NCI-H1694 (cell line): ENCODE results near the gene PSMD4.
"Not testable (repeated sequence)": the region's sequence is repeated elsewhere in the genome, so short reads cannot be mapped to it uniquely, and the experiment has no call there.

ENCODE experiments used
- DNase-seq: peaks from one replicate; lab custom pipeline; 2025; lab: John Stamatoyannopoulos, UW

Gene PSMD4

DNA sequence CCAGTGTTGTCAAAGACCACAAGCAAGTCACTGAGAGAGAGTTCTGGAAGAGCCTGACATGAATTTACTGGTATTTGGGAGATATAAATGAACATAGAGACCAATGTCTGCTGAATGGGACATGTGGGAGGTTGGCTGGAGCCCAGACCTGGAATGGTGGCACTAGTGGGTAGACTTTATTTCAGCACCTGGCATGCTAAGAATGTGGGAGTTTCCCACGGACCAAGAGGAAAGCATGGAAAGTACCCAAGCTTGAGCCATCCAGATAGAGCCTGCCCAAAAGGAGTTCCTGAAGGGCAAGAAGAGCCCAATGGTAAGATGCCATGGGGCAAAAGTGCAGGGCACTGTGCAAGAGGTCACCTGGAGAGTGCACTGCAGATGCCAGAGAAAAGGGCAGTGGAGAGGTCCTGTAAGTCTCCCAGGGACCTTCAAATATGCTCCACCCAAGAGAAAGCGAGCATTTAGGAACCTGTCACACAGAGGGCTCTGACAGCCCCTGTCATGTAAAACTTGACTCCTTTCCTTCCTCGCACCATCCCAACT is 19.5 kb downstream of the PSMD4 start:
- DNase-seq = no peak

DNA sequence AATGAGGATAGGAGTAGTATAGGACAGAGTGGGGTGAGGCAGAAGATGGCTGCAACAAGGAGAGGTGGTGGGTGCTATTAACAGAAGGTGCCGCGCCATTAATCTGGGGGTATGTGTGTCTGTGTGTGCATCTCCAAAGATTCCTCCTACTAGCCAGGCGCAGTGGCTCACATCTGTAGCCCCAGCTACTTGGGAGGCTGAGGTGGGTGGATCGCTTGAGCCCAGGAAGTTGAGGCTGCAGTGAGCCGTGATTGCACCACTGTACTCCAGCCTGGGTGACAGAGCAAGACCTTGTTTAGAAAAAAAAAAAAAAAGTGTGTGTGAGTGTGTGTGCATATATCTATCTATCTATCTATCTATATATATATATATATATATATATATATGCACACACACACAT is 20.8 kb downstream of the PSMD4 start:
- not testable (repeated sequence) for DNase-seq

DNA sequence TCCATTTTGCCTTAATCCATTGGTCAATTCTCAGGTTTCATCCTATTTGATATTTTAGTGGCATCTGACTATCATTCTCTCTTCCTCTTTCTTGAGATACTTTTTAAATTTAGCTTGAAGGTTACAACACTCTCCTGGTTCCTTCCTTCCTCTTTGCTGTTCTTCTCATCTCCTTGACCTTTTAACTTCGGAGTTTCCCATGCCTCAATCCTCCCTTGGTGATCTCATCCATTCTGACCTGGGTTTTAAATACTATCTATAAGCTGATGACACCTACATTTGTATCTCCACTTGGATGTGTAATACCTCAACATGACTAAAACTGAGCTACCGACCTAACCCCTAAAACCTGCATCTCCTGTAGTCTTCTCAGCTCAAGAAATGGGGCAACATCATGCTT is 22.7 kb downstream of the PSMD4 start:
- DNase-seq = no peak

DNA sequence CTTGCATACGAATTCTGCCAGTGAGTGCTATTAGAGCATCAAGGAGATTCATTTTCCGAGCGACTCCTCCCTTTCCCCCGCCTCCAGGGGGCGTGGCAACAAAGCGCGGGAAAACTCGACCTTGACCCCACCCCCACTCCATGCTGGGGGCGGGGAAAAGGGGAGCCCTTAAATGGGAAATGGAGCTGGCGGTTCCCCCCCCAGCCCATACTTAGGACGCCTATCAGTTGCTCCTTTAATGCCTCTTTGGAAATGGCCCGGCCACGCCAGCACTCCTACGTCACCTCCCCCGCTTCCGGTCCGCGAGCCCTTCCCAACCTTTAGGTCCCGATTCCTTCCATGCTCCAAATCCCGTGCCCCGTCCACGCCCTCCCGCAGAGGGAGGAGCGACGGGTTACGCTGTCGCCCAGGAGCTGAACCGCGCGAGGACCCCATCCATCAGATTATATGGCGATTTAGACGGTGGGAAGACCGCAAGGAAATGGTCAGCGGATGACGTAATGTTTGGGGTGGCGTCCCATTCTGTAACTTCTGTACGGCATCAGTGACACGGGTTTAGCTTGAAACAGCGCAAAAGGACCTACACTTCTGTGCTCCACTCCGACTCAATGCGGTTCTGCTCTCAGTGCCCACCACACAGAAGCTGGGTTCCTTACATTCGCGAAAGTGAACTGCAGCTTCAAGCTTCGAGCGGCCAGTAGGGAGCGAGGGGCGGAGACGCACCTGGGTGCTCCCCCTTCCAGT is 26.9 kb downstream of the PSMD4 start:
- DNase-seq = peak; percentile 99

DNA sequence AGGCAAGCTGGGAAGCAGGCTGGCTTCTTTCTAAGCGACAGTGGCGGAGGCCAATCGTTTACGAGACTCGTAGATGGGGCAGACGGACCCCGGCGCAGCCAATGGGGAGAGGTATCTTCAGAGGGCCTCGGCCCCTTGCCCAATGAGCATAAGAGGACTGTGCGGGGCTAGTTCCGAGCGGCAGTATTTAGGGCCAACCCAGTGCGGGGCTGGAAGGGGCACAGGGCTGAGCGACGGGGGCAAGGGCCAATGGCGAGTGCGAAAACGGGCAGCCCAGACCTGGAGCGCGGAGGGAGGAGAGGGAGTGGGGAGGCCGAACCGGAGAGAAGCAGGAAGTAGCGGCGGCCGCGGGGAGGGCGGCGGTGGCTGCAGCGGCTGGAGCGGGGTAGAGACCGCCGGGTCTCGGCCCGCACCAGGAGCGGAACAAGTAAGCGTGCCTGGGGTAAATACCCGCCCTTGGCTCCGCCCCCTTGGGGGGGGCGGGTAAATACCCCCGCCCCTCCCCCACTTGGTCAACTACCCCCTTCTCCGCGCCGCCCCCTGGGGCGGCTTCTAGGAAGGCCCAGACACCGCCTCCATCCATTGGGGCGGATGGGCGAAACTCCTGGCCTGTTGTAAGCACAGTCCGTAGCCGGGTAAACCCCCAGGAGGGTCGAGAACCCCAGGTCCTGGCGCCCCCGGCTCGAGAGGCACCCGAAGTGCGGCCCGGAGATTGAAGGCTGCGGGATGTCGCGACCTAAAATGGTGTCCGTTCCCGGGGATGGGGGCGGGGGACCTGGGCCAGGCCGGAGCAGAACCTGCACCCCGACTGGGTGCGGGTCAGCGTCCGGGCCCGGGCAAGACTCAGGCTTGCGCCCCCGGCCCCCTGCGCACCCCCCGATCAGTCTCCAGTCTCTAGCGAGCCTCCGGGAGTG is 27.7 kb downstream of the PSMD4 start, which contains the start of gene ZNF687:
Gene ZNF687, plus strand, starts transcription at position 331 of the 914 bp plus-strand sequence. CDS start 3,993 bp downstream, outside the sequence.
- peak; percentile 100 for DNase-seq

GRCh38 chr1:151282883-151283725 is 28.6 kb downstream of the PSMD4 start:
- DNase-seq = peak; percentile 15

DNA sequence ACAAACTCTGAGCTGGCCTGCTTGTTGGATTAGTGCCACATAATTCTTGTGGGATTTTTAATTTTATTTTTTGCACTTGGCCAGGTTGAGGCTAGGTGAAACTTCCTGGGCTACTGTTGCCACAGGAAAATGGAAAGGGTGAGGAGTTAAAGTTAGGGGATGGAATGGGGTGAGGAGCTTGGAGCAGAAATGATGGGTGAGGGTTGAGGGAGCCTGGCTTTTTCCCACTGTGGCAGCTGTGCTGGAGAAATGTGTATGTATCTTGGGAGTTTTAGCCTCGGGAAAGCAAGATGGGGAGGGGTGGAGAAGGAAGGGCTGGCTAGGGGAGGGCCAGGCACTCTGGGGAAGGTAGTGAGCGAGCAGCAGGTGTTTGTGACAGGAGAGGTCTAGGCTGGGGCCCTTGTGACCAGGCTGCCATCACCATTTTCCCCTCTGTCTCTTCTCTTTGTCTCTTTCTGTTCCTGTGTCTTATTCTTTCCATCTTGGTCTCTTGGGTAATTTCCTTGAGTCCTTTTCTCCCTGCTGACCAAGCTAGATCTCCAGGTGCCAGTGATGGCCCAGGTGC is 29.6 kb downstream of the PSMD4 start:
- DNase-seq = no peak

DNA sequence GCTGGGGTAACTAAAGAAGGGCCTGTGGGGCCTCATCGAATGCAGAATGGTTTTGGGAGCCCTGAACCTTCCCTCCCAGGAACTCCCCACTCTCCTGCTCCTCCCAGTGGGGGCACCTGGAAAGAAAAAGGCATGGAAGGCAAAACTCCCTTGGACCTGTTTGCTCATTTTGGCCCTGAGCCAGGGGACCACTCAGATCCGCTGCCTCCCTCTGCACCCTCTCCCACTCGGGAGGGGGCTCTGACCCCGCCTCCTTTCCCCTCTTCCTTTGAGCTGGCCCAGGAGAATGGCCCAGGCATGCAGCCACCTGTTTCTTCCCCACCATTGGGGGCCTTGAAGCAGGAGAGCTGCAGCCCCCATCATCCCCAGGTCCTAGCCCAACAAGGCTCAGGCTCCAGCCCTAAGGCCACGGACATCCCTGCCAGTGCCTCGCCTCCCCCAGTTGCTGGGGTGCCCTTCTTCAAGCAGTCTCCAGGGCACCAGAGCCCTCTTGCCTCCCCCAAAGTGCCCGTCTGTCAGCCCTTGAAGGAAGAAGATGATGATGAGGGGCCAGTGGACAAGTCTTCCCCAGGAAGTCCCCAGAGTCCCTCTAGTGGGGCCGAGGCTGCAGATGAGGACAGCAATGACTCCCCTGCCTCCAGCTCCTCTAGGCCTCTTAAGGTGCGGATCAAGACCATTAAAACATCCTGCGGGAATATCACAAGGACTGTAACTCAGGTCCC is 32.2 kb downstream of the PSMD4 start:
- no peak for DNase-seq

DNA sequence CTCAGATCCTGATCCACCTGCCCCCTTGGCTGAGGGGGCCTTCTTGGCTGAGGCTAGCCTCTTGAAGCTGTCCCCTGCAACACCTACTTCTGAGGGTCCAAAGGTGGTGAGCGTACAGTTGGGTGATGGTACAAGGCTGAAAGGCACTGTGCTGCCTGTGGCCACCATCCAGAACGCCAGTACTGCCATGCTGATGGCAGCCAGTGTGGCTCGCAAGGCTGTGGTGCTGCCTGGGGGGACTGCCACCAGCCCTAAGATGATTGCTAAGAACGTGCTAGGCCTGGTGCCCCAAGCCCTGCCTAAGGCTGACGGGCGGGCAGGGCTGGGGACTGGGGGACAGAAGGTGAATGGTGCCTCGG is 32.8 kb downstream of the PSMD4 start:
- DNase-seq = no peak

GRCh38 chr1:151287767-151288500 is 33.4 kb downstream of the PSMD4 start:
- no peak for DNase-seq

DNA sequence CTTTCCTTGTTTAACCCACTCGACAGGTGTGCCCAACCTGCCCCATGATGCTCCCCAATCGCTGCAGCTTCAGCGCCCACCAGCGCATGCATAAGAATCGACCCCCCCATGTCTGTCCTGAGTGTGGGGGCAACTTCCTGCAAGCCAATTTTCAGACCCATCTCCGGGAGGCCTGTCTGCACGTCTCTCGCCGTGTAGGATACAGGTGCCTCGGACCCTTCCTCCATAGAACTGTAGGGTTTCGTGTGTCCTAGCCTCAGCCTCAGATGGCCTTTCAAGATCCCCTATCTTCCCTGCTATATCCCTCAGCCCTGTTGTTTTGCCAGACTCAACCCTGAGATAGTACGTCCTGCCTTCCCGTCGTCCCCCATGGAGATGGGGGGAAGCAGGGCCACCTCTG is 34.0 kb downstream of the PSMD4 start:
- no peak for DNase-seq

GRCh38 chr1:151289080-151289935 is 34.8 kb downstream of the PSMD4 start:
- DNase-seq = no peak

GRCh38 chr1:151289991-151290708 is 35.6 kb downstream of the PSMD4 start:
- no peak for DNase-seq

DNA sequence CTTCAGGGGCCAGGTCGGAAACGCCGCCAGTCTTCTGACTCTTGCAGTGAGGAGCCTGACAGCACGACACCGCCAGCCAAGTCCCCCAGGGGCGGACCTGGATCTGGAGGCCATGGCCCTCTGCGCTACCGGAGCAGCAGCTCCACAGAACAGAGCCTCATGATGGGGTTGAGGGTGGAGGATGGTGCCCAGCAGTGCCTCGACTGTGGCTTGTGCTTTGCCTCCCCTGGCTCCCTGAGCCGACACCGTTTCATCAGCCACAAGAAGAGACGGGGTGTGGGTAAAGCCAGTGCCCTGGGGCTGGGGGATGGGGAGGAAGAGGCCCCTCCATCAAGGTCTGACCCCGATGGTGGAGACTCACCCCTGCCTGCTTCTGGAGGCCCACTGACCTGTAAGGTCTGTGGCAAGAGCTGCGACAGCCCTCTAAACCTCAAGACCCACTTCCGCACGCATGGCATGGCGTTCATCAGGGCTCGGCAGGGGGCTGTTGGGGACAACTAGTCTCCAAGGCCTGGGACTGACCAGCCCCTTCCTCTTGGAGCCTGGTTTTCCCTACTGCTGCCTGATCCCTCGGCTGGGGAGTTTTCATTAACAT is 36.3 kb downstream of the PSMD4 start:
- no peak for DNase-seq

- DNase-seq = peak; percentile 50
Observed at GRCh38 chr1:151292207-151293030, 37.9 kb downstream of the PSMD4 start.

DNA sequence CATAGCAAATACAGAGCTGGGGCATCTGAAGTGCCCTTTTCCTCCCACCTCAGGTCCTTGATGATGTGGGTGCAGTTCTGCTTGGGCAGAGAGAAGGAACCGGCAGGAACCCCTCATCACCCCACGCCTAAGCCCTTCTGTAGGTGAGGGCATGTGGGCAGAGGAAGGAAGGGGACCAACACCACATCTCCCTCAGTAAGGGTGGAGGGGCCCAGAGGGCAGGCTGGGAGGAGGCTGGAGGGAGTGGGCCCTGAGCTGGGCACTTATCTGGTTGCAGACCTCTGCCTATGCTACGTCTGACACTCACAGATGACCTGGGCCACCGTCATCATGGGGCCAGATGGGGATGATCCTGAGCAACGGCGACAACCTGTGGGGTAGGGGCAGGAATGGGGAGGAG is 38.6 kb downstream of the PSMD4 start:
- no peak for DNase-seq

- DNase-seq = no peak
Observed at GRCh38 chr1:151294742-151295462, 40.4 kb downstream of the PSMD4 start.
